NCI-H345 treated with DMSO at 0.1 percent for 48 hours (cell line): ENCODE data around the gene AAMP.

Source experiments
- DNase-seq: peaks from one replicate; lab custom pipeline; 2025; ENCODE audit not compliant: unreplicated experiment; lab: John Stamatoyannopoulos, UW

Gene AAMP

GRCh38 chr2:218260742-218261422 is 9.1 kb downstream of the AAMP start, which contains the start of gene GPBAR1:
GPBAR1 (plus strand) TSS chr2:218261015; CDS start chr2:218262725, 1,710 bp downstream.
- no peak for DNase-seq

GRCh38 chr2:218260166-218260565 is 9.8 kb downstream of the AAMP start:
- no peak for DNase-seq

- DNase-seq, result no peak
Measured at GRCh38 chr2:218259099-218259961, 10.6 kb downstream of the AAMP start.

DNA sequence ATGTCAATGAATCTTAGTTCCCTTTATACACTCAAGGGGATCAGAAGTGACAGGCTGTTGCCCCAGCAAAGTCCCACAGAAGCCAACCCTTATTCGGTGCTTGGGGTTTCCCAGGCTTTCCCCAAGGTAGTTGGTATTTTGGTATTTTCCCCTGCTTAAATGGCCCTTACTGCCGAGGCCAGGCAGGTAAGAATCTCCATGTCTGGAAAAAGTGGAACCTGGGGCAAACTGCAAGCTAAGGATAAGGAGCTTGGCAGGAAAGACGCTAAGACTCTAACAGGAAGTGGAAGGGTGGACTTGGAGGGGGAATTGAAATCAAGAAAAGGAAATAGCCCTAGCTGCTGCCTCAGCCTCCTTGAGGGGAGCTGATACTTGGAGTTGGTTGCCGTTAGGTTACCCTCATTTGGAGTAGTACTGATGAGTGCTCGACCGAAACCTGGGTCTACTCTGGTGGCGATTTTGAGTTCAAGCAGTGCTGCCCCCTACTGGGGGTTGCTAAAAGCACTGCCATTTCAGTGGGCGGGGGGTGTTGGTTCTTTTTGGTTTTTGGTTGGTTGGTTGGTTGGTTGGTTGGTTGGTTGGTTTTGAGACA is 12.5 kb downstream of the AAMP start:
- DNase-seq, result no peak

- DNase-seq, result no peak
Measured at GRCh38 chr2:218256612-218257350, 13.2 kb downstream of the AAMP start.

- no peak for DNase-seq
Measured at GRCh38 chr2:218255446-218255845, 14.5 kb downstream of the AAMP start.

DNA sequence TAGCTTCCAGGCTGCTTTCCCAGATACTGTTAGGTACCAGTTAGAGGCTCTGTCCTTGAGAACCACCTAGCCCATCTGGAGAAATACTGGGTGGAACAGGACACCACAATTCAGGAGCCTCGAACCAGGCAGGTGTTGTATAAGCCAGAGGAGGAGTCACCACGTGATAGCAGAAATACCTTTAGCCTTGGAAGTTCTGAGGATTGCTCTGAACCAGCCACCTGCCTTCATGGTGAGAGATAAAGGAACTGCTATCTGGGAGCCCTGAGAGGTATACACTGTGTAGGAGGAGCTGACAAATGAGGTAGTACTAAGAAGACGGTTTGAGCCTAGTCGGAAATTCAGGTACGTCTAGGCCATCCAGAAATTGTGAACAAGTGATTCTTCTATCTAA is 16.7 kb downstream of the AAMP start:
- no peak for DNase-seq

DNA sequence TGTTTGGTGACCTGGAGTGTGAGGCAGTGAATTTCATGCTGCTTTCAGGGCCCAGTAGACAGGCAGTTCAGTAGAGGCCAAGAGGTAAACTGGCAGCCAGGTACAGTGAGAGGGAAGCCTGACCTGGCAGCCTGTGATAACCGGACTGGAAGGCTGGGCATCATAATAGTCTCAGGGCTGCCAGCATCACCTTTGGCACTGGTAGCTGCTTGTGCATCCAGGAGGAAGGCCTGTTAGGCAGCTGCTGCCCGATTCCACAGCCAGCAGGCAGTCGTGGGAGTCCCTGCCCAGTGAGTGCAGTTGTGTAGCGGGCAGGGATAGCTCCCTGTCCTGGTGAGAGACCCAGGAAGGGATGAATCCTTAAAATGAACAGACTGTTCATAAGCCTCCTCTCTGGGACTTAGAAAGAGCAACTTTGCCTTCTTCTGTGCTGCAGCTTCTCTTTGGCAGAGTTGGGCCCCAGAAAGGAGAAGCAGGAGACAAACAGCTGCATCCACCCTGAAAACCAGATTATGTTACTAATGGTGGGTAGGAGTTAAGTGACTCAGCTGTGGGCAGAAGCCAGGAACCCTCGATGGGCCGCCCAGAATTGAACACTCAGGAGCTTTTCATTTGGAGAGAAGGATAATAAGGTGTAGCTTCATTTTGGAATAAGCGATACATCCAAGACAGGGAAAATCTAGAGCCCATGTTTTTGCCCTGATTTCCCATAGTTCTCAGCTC is 17.3 kb downstream of the AAMP start:
- DNase-seq, result no peak

GRCh38 chr2:218249691-218250090 is 20.2 kb downstream of the AAMP start:
- DNase-seq, result no peak

- DNase-seq, result no peak
Measured at GRCh38 chr2:218245214-218245613, 24.7 kb downstream of the AAMP start.

DNA sequence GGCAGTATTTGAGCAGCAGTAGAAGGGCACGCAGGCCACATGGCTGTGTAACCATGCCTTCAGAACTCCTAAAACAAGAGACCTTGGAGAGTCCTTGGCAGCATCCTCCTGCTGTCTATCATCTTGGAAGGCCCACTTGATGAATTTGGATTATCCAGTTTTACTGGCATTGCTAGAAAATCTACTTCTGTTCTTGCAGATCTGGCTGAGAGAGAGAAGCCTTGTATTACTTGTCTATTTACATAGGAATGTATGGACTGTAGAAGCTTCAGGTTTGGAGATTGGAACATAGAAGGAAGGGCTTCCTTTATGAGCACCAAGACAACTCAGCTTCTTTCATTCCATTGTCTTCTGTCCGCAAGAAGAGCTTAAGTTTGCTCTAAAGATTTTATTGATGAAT is 25.3 kb downstream of the AAMP start:
- DNase-seq, result no peak

GRCh38 chr2:218244204-218244603 is 25.7 kb downstream of the AAMP start:
- no peak for DNase-seq

DNA sequence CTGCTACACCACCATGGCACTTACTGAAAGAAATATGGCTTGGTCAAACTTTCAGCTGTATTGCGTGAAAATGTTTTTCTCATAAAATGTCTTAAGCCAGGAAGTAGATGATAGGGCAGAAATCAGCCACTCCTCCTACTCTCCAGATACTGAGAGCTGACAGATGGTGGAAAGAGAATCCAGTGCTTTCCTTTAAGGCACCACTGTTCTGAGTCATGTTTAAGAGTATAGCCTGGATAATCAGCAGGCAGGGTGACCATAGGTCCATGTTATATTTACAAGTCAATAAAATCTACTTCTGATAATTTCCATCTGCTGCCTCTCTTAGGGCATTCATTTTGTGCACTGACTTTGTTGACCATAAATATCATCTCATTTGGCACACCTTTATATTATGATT is 31.1 kb downstream of the AAMP start:
- no peak for DNase-seq

GRCh38 chr2:218236829-218237228 is 33.1 kb downstream of the AAMP start:
- no peak for DNase-seq

DNA sequence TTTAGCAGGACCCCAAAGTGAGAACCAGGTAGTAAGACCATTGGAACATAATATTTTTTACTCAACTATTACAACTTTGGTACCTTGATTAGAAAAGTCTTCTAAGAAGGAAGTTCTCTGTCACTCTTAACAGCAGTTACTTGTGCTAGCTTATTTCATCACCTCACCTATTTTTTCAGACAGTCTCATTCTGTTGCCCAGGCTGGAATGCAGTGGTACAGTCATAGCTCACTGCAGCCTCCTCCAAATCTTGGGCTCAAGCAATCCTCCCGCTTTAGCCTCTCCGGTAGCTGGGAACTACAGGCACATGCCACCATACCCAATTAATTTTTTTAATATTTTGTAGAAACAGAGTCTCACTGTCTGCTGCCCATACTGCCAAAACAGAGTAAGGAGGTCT is 34.9 kb downstream of the AAMP start:
- DNase-seq, result no peak

DNA sequence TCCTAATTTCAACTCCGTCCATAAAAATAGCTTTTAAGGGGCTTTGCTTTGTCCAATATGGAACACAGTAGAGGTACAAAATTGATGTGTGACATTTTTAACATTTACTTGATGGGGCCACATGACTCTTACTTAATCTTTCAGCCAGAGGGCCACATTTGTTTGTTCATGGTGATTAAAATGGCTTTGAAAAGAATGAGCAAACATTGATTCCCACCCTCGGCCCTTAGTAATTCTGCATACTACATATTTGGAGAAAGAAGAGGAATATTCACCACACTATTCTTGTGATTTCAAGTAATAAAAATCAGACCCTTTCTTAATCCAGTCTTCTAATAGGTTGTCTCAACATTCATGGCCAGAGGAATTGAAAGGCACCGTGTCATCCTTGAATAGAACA is 35.4 kb downstream of the AAMP start:
- no peak for DNase-seq

- DNase-seq, result no peak
Measured at GRCh38 chr2:218233543-218233942, 36.4 kb downstream of the AAMP start.

DNA sequence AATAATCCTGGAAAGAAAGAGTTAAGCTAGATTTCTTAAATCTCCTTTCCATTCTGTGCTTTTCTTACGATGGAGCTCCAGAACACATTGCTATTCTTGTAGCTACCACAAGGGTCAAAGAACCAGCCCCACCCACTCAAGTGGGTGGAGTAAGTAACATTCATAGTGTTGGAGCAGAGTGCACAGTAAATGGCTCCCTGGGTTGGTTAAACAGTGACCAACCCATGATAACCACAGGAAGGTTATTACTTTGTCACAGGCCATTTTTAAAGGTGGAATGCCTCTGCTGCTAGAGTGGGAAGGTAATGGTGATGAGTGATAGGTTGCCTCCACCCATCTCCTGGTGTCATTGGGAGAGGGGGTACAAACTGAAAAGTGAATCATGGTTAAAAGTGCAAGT is 39.1 kb downstream of the AAMP start:
- no peak for DNase-seq

DNA sequence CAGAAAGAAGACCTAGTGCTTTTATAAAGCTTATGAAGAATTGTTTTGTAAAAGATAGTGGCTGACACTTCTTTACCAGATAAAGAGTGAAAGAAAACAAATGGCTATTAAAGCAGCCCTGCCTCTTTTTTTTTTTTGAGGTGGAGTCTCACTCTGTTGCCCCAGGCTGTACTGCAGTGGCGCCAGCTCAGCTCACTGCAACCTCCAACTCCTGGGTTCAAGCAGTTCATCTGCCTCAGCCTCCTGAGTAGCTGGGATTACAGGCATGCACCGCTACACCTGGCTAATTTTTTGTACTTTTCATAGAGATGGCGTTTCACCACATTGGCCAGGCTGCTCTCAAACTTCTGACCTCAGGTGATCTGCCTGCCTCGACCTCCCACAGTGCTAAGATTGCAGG is 40.1 kb downstream of the AAMP start:
- DNase-seq, result no peak

GRCh38 chr2:218229239-218229638 is 40.7 kb downstream of the AAMP start:
- DNase-seq, result no peak
